GM13977 (cell line): ENCODE results near the gene ZNF385A.

Source experiments
- DNase-seq: peaks from one replicate; pipeline ENCODE4 v3.0.0; 2012; ENCODE audit warnings: low spot score
- in situ Hi-C: fragments of 300-500 bp; cut with MboI; formaldehyde crosslinking; loops from one replicate; pipeline ENCODE4 v1.12.0; 2022; ENCODE audit warnings: low sequenced_read_pairs, low pct_unique_long_range_greater_than_20kb, mixed read lengths, inconsistent platforms; ENCODE audit not compliant: unreplicated experiment
- TF ChIP-seq, protein P1 (sequence below): IDR thresholded peaks from 2 replicates; pipeline ENCODE4 v1.5.1; 2012; ENCODE audit warnings: mild to moderate bottlenecking, control low read depth; ENCODE audit not compliant: insufficient read depth; ENCODE audit errors: extremely low read depth, missing control alignments

ZNF385A gene

DNA sequence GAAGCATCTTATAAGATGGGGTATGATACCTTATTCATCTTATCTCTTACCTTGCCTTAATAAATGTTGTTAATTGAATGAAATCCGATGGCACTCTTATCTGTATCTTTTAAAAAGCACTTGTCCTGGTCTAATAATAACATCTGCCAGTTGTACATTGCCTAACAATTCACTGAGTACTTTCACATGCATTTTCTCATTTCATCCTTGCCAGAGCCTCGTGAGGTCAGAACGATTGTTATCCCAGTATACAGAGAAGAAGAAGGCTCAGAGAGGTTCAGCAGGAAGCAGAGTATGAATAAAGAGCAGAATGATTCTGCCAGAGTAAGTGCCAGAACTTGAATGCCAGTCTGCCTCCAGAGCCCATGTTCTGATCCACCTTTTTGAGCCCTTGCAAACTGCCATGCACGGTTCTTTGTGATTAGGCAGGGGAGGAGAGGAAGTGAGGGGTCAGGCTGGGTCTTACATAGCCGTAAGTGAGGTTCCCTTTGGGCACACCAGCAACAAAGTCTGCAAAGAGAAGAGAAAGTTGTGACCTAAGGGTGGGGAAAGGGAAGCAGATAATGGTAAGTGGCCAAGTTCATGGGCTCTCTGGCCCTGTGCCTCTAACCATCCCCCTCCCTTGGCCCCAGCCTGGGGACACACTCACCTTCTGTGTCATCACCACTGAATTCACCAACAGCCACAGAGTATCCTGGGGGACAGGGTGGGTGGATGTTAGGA lies 22.8 kb upstream of the ZNF385A start:
- in situ Hi-C loops, result no loop called here
- TF ChIP-seq, protein P1, sequence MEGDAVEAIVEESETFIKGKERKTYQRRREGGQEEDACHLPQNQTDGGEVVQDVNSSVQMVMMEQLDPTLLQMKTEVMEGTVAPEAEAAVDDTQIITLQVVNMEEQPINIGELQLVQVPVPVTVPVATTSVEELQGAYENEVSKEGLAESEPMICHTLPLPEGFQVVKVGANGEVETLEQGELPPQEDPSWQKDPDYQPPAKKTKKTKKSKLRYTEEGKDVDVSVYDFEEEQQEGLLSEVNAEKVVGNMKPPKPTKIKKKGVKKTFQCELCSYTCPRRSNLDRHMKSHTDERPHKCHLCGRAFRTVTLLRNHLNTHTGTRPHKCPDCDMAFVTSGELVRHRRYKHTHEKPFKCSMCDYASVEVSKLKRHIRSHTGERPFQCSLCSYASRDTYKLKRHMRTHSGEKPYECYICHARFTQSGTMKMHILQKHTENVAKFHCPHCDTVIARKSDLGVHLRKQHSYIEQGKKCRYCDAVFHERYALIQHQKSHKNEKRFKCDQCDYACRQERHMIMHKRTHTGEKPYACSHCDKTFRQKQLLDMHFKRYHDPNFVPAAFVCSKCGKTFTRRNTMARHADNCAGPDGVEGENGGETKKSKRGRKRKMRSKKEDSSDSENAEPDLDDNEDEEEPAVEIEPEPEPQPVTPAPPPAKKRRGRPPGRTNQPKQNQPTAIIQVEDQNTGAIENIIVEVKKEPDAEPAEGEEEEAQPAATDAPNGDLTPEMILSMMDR, result no peak
- no peak for DNase-seq

DNA sequence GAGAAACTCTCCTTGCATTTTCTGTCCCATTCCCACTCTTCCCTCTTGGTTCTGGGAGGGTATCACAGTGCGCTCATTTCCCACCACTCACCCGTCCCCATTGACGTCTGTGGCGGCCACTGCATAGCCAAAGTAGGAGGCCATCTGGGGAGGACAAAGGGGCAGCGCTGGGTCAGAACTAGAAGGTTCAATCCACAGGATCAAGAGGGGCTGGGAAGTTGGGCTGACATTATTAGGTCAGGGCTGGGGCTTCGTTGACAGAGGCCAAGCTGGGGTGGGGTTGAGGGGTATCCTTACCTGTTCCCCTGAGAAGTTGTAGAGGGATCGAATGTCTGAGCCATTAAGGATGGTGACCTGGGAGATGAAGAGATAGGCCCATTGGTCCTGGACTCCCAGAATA lies 21.0 kb upstream of the ZNF385A start:
- TF ChIP-seq, protein P1, result no peak
- in situ Hi-C loops, result no loop called here
- DNase-seq, result no peak

DNA sequence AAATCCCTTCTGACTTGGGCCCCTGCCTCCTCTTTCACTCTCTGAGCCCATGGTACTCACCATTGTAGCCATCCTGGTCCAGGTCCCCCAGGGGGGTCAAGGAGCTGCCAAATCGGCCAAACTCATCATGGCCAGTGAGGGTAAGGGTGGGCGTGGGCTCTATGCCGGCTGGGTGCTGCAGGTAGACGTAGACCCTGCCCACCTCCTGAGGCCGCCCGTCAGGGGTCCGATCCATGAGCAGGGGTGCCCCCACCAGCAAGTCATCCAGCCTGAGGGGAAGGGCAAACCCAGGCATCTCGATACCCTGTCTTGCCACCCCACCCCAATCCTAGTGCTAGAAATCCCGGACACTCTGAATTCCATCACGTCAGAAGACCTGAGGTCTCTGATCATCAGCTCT lies 20.6 kb upstream of the ZNF385A start:
- TF ChIP-seq, protein P1, result no peak
- DNase-seq, result no peak
- in situ Hi-C loops, result no loop called here

DNA sequence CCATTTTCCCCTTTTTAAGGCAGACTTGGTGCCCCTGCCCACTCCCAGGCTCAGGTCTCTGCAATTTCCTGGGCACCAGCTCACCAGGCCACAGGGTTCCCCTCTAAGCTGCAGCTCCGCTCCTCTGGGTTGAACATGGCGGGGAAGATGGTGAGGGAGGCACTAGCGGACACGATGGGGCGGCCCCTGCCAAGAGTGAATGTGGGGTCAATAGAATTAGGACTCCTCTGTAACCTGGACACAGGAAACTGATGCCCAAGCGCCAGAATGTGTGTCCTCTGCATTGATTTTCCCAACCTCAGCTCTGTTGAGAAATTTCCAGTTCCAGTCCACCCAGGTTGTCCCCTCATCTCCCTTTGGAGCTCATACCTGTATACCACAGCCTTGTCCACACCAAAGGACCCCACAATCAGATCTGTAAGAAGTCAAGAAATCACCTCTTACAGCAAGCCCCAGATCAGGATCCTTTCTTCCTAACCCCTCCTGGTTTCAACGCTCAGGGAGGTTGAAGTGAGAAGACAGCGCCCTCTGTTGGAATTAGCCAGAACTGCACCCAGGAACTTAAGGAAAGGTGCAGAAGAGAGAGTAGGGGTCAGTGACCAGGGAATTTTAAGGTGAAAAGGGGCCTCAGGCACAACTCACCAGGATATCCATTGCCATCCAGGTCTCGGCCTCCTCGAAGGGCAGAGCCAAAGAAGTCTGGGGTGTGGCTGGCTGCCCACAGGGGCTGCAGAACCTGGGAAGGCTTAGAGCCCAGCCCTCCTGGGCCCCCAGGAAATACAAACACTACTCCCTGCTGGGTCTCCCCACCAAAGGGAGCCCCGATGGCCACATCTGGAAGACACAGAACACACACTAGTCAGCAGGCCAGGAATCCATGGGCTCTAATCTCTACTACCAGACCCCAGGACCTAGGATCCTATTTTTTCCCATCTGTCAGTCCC lies 19.8 kb upstream of the ZNF385A start:
- in situ Hi-C loops, result no loop called here
- TF ChIP-seq, protein P1, result peak; percentile 93
- DNase-seq, result no peak

DNA sequence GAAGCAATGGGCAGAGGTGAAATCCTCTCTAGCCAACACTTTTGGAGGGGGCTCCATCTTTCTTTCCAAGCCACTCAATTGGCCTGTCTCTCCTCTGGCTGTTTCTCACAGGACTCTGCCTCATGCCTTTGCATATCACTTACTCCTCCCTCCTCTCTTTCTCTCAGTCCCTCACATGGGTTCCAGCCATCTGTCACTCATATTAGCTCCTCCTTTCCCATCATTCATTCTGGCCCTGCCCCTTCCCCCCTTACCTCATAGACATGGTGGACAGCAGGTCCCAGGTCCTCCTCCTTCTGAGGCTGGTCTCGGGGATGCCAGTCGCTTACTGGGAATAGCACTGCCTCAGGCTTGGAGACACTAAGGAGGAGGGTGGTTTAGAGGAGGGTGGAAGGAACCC lies 16.6 kb upstream of the ZNF385A start:
- in situ Hi-C loops, result no loop called here
- DNase-seq, result no peak
- TF ChIP-seq, protein P1, result no peak

DNA sequence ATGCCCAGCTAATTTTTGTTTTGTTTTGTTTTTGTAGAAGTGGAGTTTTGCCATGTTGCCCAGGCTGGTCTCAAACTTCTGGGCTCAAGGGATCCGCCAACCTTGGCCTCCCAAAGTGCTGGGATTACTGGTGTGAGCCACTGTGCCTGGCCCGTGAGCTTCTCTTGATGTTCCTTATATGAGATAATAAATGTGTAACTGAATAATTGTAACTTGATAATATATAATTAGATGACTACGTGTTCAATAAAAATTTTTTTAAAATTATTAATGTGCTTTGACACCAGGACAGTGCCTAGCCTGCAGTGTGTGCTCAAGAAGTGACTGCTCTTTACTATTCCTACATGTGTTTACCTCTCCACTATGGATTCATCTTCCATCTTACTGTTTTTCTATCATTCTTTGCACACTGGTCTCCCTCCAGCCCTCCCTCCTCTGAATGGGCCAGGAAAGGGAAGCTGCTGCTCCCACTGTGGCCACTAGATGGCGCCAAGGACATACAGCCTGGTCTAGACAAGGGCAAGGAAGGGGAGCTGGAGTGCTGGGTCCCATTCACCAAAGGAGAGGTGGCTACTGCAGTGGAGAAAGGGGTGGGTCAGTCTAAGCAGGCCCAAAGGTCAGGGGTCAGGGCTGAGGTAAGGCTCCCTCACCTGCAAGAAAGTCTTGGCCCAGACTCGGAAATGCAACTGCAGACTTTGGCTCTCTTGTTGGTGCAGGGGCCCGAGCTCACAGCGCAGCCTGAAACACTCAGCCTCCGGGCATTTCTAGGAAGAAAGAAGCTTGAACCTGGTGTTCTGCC lies 14.7 kb upstream of the ZNF385A start:
- TF ChIP-seq, protein P1, result peak; percentile 99
- in situ Hi-C loops, result loop anchor here (5.0 kb wide), 1 partner anchor 43 kb away; no protein-coding TSS in a partner anchor
- peak; percentile 85 for DNase-seq
